OCI-LY7 (cell line): ENCODE data around the gene CHST8. TPM values are rescaled to one million over a fixed set of nuclear protein-coding genes. Genes with fewer than 3 reads are reported as not detected.

Experiments
- total RNA-seq, 2 experiments: library from RNA; depleted of rRNA in 1 of 2; stranded (reverse); fragments of >200 nt in 1 of 2; shearing (Covaris generic) in 1 of 2; gene quantifications; 2 replicates each; pipeline ENCODE4 v1.2.3, GENCODE V29; 2014 to 2022

The CHST8 gene
- total RNA-seq, 2 experiments from 2014 or later, result not detected

Other genes with a start within 250 kb of the CHST8 start
- gene CEBPG, start 248.2 kb upstream of the CHST8 start, total RNA-seq (2014; rRNA removed; shearing (Covaris generic)), result 44.9 and 46.1 TPM in 2 replicates
- gene CEBPG, start 248.2 kb upstream of the CHST8 start, total RNA-seq (2022), result 45.1 and 52.2 TPM in 2 replicates
- gene PEPD, start 100.2 kb upstream of the CHST8 start, total RNA-seq (2014; rRNA removed; shearing (Covaris generic)), result 23.5 and 24.4 TPM in 2 replicates
- 29.7 and 30.5 TPM in 2 replicates for gene PEPD, start 100.2 kb upstream of the CHST8 start, total RNA-seq (2022)
- 21.3 and 23.5 TPM in 2 replicates for gene KCTD15, start 174.9 kb downstream of the CHST8 start, total RNA-seq (2014; rRNA removed; shearing (Covaris generic))
- gene KCTD15, start 174.9 kb downstream of the CHST8 start, total RNA-seq (2022), result 29.2 and 31.1 TPM in 2 replicates